Nephron (organoid): ENCODE results near the gene SUV39H1.

Experiments used
- H3K27ac Mint-ChIP-seq, 3 experiments: 2 replicates each; pipeline ENCODE4 v1.8.0; 2020; ENCODE audit warnings: mixed read lengths in 3 of 3, mild to moderate bottlenecking in 2 of 3, moderate library complexity in 1 of 3
- H3K27me3 Mint-ChIP-seq: 2 replicates; pipeline ENCODE4 v1.8.0; 2021; ENCODE audit warnings: low read depth, mild to moderate bottlenecking, moderate library complexity, mixed read lengths
- H3K36me3 Mint-ChIP-seq: 2 replicates; pipeline ENCODE4 v1.8.0; 2020; ENCODE audit warnings: low read depth, mixed read lengths
- H3K4me1 Mint-ChIP-seq: 2 replicates; pipeline ENCODE4 v1.8.0; 2020; ENCODE audit warnings: mixed read lengths
- H3K4me3 Mint-ChIP-seq, 3 experiments: 2 replicates each; pipeline ENCODE4 v1.8.0; 2020; ENCODE audit warnings: mild to moderate bottlenecking in 3 of 3, mixed read lengths in 3 of 3, moderate library complexity in 2 of 3
- H3K9me3 Mint-ChIP-seq: 2 replicates; pipeline ENCODE4 v1.8.0; 2020; ENCODE audit warnings: mixed read lengths
- TF ChIP-seq, protein P1 (sequence below), 3 experiments: fragments of 200-600 bp; sonication (generic); IDR thresholded peaks; one replicate each; pipeline ENCODE4 v1.5.0; 2021; ENCODE audit warnings: antibody characterized with exemption in 3 of 3; ENCODE audit not compliant: unreplicated experiment in 3 of 3

SUV39H1 gene

GRCh38 chrX:48714573-48714972, 18.0 kb downstream of the SUV39H1 start:
- H3K27me3 Mint-ChIP-seq: no peaks in the 10 kb centered on the region
- H3K9me3 Mint-ChIP-seq: peaks cover 6% of the 10 kb centered on the region
- no peaks in the 10 kb centered on the region for H3K36me3 Mint-ChIP-seq
- peaks cover 17% of the 10 kb centered on the region for H3K4me1 Mint-ChIP-seq
- TF ChIP-seq, protein P1, sequence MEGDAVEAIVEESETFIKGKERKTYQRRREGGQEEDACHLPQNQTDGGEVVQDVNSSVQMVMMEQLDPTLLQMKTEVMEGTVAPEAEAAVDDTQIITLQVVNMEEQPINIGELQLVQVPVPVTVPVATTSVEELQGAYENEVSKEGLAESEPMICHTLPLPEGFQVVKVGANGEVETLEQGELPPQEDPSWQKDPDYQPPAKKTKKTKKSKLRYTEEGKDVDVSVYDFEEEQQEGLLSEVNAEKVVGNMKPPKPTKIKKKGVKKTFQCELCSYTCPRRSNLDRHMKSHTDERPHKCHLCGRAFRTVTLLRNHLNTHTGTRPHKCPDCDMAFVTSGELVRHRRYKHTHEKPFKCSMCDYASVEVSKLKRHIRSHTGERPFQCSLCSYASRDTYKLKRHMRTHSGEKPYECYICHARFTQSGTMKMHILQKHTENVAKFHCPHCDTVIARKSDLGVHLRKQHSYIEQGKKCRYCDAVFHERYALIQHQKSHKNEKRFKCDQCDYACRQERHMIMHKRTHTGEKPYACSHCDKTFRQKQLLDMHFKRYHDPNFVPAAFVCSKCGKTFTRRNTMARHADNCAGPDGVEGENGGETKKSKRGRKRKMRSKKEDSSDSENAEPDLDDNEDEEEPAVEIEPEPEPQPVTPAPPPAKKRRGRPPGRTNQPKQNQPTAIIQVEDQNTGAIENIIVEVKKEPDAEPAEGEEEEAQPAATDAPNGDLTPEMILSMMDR (IDR thresholded peaks at IDR 0.05; ENCODE audit: unreplicated experiment in 3 of 3): no peak
- H3K4me3 Mint-ChIP-seq: no peak overlapping the region
- H3K27ac Mint-ChIP-seq: peak overlapping the region; percentile 1 to 5 (median 3)

- TF ChIP-seq, protein P1 (IDR thresholded peaks at IDR 0.05; ENCODE audit: unreplicated experiment in 3 of 3): no peak
- H3K27me3 Mint-ChIP-seq: no peaks in the 10 kb centered on the region
These were observed 18.5 kb downstream of the SUV39H1 start for GRCh38 chrX:48715072-48715471.

DNA sequence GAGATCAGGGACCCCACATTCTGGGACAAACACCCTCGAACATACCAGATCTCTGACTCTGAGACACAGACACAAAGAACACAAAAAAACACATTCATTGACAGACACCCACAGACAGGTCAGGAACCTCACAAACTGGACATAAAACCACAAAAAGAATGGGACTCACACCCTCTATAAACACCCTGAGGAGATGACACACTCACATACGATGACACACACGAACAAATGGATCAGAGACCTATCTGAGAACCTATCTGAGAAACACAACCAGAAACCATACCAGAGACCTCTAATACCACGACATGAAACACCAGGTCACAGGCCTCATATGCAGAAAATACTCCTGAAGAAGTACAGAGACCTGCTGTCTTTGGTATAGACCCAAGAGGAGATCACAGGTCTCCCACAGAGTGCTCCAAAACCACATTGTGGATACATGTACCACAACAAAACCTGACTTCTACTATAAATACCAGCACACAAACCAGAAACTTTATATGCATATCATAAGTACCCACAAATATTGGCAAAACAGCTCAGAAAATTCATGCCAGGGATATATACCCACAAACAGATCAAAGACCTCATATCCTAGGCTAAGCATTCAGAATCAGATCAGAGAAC, 19.5 kb downstream of the SUV39H1 start:
- H3K4me3 Mint-ChIP-seq: no peak overlapping the region
- peaks cover 17% of the 10 kb centered on the region for H3K4me1 Mint-ChIP-seq
- H3K9me3 Mint-ChIP-seq: peaks cover 6% of the 10 kb centered on the region
- TF ChIP-seq, protein P1 (IDR thresholded peaks at IDR 0.05; ENCODE audit: unreplicated experiment in 3 of 3): no peak
- no peak overlapping the region for H3K27ac Mint-ChIP-seq
- no peaks in the 10 kb centered on the region for H3K27me3 Mint-ChIP-seq
- H3K36me3 Mint-ChIP-seq: no peaks in the 10 kb centered on the region

More at GRCh38 chrX:48715072-48715471, 18.5 kb downstream of the SUV39H1 start:
- H3K36me3 Mint-ChIP-seq: no peaks in the 10 kb centered on the region
- peaks cover 17% of the 10 kb centered on the region for H3K4me1 Mint-ChIP-seq
- H3K4me3 Mint-ChIP-seq: no peak overlapping the region
- peak overlapping the region in 2 of 3 experiments; percentile 1 to 3 for H3K27ac Mint-ChIP-seq
- H3K9me3 Mint-ChIP-seq: peaks cover 6% of the 10 kb centered on the region

GRCh38 chrX:48719958-48720357, 23.4 kb downstream of the SUV39H1 start:
- no peaks in the 10 kb centered on the region for H3K27me3 Mint-ChIP-seq
- no peaks in the 10 kb centered on the region for H3K36me3 Mint-ChIP-seq
- H3K27ac Mint-ChIP-seq: no peak overlapping the region
- H3K4me1 Mint-ChIP-seq: peaks cover under 1% of the 10 kb centered on the region
- no peak overlapping the region for H3K4me3 Mint-ChIP-seq
- H3K9me3 Mint-ChIP-seq: peaks cover 7% of the 10 kb centered on the region
- TF ChIP-seq, protein P1 (IDR thresholded peaks at IDR 0.05; ENCODE audit: unreplicated experiment in 3 of 3): no peak

DNA sequence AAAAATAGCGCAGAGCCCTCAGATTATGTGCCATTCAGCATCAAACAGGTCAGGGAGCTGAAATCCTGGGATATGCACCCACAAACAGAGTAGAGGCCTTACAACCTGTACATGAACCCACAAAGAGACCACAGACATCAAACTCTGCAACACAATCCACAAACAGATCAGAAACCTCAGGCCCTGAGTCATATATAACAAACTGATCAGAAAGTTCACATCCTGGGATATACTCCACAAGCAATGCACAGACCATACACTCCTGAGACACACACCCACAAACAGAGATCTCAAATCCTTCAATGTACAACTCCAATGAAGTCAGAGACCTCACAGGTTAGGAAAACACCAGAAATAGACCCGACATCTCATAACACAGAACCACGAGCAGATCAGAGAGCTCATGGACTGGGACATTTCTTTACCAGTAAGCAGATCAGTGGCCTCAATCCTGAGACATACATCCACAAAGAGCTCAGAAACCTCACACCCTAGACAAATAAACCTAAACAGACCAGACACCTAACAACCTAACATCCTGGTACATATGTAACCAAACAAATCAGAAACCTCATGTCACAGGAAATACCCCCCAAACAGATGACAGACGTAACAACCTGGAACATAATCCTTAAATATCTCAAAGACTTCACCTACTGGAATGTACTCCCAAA, 24.2 kb downstream of the SUV39H1 start:
- H3K27me3 Mint-ChIP-seq: no peaks in the 10 kb centered on the region
- no peaks in the 10 kb centered on the region for H3K36me3 Mint-ChIP-seq
- TF ChIP-seq, protein P1 (IDR thresholded peaks at IDR 0.05; ENCODE audit: unreplicated experiment in 3 of 3): no peak
- H3K4me1 Mint-ChIP-seq: no peaks in the 10 kb centered on the region
- peaks cover 8% of the 10 kb centered on the region for H3K9me3 Mint-ChIP-seq
- H3K27ac Mint-ChIP-seq: no peak overlapping the region
- H3K4me3 Mint-ChIP-seq: no peak overlapping the region

DNA sequence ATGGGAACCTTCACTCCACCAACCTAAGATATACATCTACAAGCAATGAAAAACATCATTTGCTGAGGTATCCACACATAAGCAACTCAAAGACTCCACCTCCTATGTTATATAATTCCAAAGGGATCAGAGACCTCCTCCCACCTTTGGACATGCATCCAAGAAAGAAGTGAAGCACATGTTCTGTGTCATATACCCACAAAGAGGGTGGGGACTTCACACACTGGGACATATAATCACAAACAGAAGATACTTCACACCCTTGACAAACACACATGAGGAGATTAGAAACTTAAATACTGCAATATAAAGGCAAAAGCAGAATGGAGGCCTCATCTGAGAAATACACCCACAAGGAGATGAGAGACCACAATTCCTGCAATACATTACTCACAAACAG, 25.4 kb downstream of the SUV39H1 start:
- H3K9me3 Mint-ChIP-seq: peaks cover 7% of the 10 kb centered on the region
- no peaks in the 10 kb centered on the region for H3K36me3 Mint-ChIP-seq
- TF ChIP-seq, protein P1 (IDR thresholded peaks at IDR 0.05; ENCODE audit: unreplicated experiment in 3 of 3): no peak
- no peaks in the 10 kb centered on the region for H3K27me3 Mint-ChIP-seq
- no peak overlapping the region for H3K4me3 Mint-ChIP-seq
- H3K27ac Mint-ChIP-seq: no peak overlapping the region
- no peaks in the 10 kb centered on the region for H3K4me1 Mint-ChIP-seq
